Measurements from ENCODE around the gene ANKFY1. TPM values are rescaled to one million over a fixed set of nuclear protein-coding genes. Genes with fewer than 3 reads are reported as not detected.

The ANKFY1 gene
- total RNA-seq, 1 donor from 2014 or later = 53.8 TPM

GRCh38 chr17:4182043-4182442 is 81.7 kb downstream of the ANKFY1 start:
- intact Hi-C loops (cut with micrococcal nuclease) = no loop called here
- peaks cover 61% of the 10 kb centered on the region for H3K36me3 Mint-ChIP-seq (ENCODE audit: low read depth)
- peaks cover 14% of the 10 kb centered on the region for H3K4me1 Mint-ChIP-seq (ENCODE audit: low read depth)
- no peaks in the 10 kb centered on the region for H3K27me3 Mint-ChIP-seq (ENCODE audit: insufficient read depth)
- H3K9me3 Mint-ChIP-seq = no peaks in the 10 kb centered on the region
- no peak overlapping the region for H3K27ac Mint-ChIP-seq
- H3K4me3 Mint-ChIP-seq = no peak overlapping the region
- DNase-seq (ENCODE audit: low spot score) = no peak

- Mint-ChIP-seq H3K36me3 (ENCODE audit: low read depth) (peaks cover 60% of the 10 kb centered on the region), H3K9me3 (no peaks in the 10 kb centered on the region), H3K4me1 (ENCODE audit: low read depth) (peaks cover 27% of the 10 kb centered on the region), H3K27me3 (ENCODE audit: insufficient read depth) (no peaks in the 10 kb centered on the region), H3K27ac (no peak overlapping the region), H3K4me3 (no peak overlapping the region)
- DNase-seq (ENCODE audit: low spot score) = no peak
- intact Hi-C loops (cut with micrococcal nuclease) = no loop called here
Measured at GRCh38 chr17:4180791-4181190, 83.0 kb downstream of the ANKFY1 start.

DNA sequence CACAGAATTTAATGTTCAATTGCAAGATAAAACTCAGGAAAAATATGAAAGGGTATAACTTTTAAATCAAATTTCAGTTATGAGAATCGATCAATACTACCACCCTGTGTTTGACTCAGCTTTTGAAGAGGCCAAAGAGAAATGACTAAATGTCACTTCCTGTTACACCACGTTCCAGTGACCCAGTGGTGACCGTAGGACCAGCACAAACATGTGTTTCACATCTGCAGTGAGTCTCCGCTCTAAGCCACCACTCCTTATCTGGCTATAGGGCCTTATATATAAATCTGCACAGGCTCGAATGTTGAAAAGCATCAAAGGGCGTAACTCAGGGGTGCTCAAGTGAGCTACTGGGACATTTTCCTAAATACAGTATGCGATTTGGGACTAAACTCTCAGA is 84.7 kb downstream of the ANKFY1 start:
- Mint-ChIP-seq H3K4me1 (ENCODE audit: low read depth) (peaks cover 44% of the 10 kb centered on the region), H3K9me3 (no peaks in the 10 kb centered on the region), H3K27me3 (ENCODE audit: insufficient read depth) (no peaks in the 10 kb centered on the region), H3K27ac (no peak overlapping the region), H3K36me3 (ENCODE audit: low read depth) (peaks cover 66% of the 10 kb centered on the region), H3K4me3 (no peak overlapping the region)
- intact Hi-C loops (cut with micrococcal nuclease) = no loop called here
- no peak for DNase-seq (ENCODE audit: low spot score)

DNA sequence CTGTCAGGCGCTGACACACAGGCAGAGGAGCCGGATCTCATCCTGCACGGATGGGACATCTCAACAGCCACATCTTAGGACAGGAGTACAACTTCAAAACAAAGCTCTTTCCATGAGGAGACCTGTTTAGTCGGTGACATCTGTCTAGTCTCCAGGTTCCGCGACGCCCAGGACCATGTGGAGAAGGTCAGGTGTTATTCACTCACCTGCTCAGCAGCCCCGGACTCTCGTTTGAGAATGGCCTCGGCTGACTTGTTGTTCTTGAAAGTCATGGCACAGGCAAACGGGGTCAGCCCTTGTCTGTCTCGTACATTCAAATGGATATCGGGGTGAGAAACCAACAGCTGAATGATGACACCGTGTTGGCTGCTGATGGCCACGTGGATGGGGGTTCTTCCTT is 85.1 kb downstream of the ANKFY1 start:
- no peak overlapping the region for H3K27ac Mint-ChIP-seq
- no peaks in the 10 kb centered on the region for H3K27me3 Mint-ChIP-seq (ENCODE audit: insufficient read depth)
- peaks cover 47% of the 10 kb centered on the region for H3K4me1 Mint-ChIP-seq (ENCODE audit: low read depth)
- H3K9me3 Mint-ChIP-seq = no peaks in the 10 kb centered on the region
- H3K36me3 Mint-ChIP-seq (ENCODE audit: low read depth) = peaks cover 66% of the 10 kb centered on the region
- no peak overlapping the region for H3K4me3 Mint-ChIP-seq
- no peak for DNase-seq (ENCODE audit: low spot score)
- intact Hi-C loops (cut with micrococcal nuclease) = no loop called here

DNA sequence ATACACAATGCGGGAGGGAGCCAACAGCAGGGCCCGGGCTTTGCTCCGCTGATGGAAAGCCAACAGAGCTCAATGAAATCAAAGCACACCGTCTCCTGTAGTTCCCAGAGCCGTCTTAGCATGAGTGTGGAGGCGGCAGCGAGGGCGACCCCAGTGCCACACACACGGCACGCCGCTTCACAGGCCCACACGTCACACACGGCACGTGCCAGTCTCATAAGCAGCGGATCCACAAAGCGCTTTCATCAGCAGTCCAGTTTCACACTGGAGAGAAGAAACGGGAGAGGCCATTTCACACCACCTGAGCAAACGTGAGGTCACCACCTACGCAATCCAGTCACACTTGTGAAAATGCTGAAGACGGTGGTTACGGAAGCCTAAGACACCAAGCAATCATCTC is 86.0 kb downstream of the ANKFY1 start:
- H3K27ac Mint-ChIP-seq = peak overlapping the region; percentile 93
- intact Hi-C loops (cut with micrococcal nuclease) = no loop called here
- H3K27me3 Mint-ChIP-seq (ENCODE audit: insufficient read depth) = no peaks in the 10 kb centered on the region
- peaks cover 61% of the 10 kb centered on the region for H3K36me3 Mint-ChIP-seq (ENCODE audit: low read depth)
- no peaks in the 10 kb centered on the region for H3K9me3 Mint-ChIP-seq
- H3K4me1 Mint-ChIP-seq (ENCODE audit: low read depth) = peaks cover 47% of the 10 kb centered on the region
- no peak for DNase-seq (ENCODE audit: low spot score)
- no peak overlapping the region for H3K4me3 Mint-ChIP-seq

DNA sequence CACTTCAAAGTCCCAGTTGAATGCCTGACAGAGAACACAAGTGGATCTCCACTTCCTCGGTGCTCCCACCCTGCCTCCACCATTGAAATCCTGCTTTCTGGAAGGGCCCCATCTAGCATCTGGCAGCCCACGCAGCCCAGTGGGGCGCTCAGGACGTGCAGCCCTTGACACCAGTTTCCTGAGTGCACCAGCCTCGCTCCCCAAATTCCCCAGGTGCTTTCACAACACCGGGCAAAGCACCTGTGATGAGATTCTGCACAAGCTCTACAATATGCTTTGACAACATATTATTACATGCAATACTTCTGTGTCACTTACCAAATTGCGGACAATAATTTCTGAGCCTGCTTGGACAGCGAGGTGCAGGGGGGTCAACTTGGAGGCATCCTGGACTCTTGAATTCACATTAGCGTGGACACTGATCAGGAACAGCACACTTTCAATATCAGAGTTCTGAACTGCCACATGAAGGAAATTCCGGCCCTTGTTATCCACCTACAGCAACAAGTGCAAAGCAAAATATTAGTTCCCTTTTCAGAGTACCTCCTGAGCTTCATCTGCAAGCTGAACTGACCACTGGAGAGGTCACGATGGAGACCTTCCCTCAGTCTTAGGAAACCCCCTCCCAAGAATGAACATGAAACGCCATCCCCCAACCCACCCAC is 86.8 kb downstream of the ANKFY1 start:
- peak; percentile 11 for DNase-seq (ENCODE audit: low spot score)
- no peaks in the 10 kb centered on the region for H3K9me3 Mint-ChIP-seq
- peak overlapping the region; percentile 67 for H3K4me3 Mint-ChIP-seq
- intact Hi-C loops (cut with micrococcal nuclease) = loop anchor here (1.0 kb wide), 1 partner anchor 34 kb away; the partner anchor contains the start of genes CYB5D2 and ZZEF1
- H3K27ac Mint-ChIP-seq = peak overlapping the region; percentile 93
- peaks cover 47% of the 10 kb centered on the region for H3K4me1 Mint-ChIP-seq (ENCODE audit: low read depth)
- H3K36me3 Mint-ChIP-seq (ENCODE audit: low read depth) = peaks cover 63% of the 10 kb centered on the region
- no peaks in the 10 kb centered on the region for H3K27me3 Mint-ChIP-seq (ENCODE audit: insufficient read depth)

DNA sequence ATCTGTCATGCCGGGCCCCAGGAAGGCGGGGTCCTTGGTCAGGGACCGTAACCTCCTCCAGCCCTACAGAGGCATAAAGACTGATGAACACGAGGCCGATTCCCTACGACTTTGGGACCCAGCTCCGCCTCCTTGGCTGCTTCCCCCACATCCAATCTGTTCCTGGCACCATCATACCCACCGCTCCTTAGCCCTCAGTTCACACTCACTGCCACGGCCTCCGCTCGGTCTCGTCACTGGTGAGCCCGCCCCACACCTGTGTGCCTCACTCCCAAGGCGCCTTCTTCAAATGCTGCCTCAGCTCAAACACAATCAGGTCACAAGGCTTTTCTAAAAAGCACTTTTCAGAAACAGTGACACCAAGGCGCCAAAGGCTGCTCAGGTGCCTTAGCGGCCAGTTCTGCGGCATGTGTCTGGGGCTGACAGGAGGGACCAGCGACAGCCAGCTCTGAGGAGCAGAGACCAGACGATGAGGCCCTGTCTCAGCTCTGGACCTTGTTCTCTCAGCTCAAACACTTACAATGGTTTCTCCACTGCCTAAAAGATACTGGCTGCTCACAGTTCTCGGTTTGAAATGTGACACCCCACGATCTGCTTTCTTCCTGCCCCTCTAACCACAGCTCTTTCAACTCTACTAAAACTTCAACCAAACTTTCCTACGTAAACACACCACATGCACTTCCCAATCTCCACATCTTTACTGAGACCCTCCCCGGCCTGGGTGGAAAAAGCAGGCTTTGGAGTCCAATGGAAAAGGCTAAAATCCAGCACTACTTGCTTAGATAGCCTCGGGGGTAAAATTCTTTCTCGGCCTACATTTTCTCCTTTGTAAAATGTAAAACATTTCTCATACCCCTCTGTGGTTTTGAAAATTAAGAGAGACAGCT is 87.6 kb downstream of the ANKFY1 start:
- peak overlapping the region; percentile 67 for H3K4me3 Mint-ChIP-seq
- H3K27me3 Mint-ChIP-seq (ENCODE audit: insufficient read depth) = no peaks in the 10 kb centered on the region
- peak overlapping the region; percentile 93 for H3K27ac Mint-ChIP-seq
- H3K36me3 Mint-ChIP-seq (ENCODE audit: low read depth) = peaks cover 63% of the 10 kb centered on the region
- peak; percentile 40 for DNase-seq (ENCODE audit: low spot score)
- intact Hi-C loops (cut with micrococcal nuclease) = loop anchor here (1.0 kb wide), 1 partner anchor 33 kb away; the partner anchor contains the start of genes CYB5D2 and ZZEF1
- peaks cover 47% of the 10 kb centered on the region for H3K4me1 Mint-ChIP-seq (ENCODE audit: low read depth)
- no peaks in the 10 kb centered on the region for H3K9me3 Mint-ChIP-seq

DNA sequence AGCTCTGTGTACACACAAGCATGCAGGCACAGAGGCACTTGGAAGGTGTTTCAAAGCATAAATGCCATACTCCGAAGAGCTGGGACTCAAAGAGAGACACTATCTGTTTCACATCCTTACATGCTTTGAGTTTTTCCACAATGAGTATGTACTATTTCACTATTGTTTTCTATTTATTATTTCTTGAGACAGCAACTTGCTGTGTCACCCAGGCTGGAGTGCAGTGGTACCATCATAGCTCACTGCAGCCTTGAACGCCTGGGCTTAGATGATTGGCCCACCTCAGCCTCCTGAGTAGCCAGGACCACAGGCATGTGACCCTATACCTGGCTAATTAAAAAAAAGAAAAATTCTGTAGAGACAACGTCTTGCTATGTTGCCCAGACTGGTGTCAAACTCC is 89.2 kb downstream of the ANKFY1 start:
- H3K4me1 Mint-ChIP-seq (ENCODE audit: low read depth) = peaks cover 47% of the 10 kb centered on the region
- no peak for DNase-seq (ENCODE audit: low spot score)
- H3K27me3 Mint-ChIP-seq (ENCODE audit: insufficient read depth) = no peaks in the 10 kb centered on the region
- no peaks in the 10 kb centered on the region for H3K9me3 Mint-ChIP-seq
- H3K36me3 Mint-ChIP-seq (ENCODE audit: low read depth) = peaks cover 67% of the 10 kb centered on the region
- peak overlapping the region; percentile 36 for H3K27ac Mint-ChIP-seq
- peak overlapping the region; percentile 17 for H3K4me3 Mint-ChIP-seq
- intact Hi-C loops (cut with micrococcal nuclease) = no loop called here

DNA sequence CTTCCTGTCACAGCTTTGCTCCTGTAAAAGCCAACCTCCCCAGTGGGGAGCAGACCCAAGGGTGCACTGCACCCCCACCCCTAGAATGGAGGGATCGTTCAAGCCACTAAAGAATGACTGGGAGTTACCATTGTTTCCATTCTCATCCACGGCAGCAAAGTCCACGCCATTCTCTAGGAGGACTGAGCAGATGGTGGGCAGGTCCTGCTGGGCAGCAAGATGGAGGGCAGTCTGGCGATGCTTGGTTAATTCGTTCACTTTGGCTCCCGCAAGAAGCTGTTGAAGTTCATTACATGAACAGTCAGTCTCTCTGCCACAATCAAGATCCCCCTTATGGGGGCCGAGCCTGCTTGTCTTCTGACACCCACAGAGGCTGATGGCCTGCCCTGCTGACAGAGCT is 90.0 kb downstream of the ANKFY1 start:
- Mint-ChIP-seq H3K4me1 (ENCODE audit: low read depth) (peaks cover 47% of the 10 kb centered on the region), H3K9me3 (no peaks in the 10 kb centered on the region), H3K27me3 (ENCODE audit: insufficient read depth) (no peaks in the 10 kb centered on the region), H3K4me3 (peak overlapping the region; percentile 2), H3K36me3 (ENCODE audit: low read depth) (peaks cover 67% of the 10 kb centered on the region), H3K27ac (peak overlapping the region; percentile 36)
- DNase-seq (ENCODE audit: low spot score) = no peak
- intact Hi-C loops (cut with micrococcal nuclease) = no loop called here

- Mint-ChIP-seq H3K36me3 (ENCODE audit: low read depth) (peaks cover 58% of the 10 kb centered on the region), H3K27ac (no peak overlapping the region), H3K9me3 (no peaks in the 10 kb centered on the region), H3K4me1 (ENCODE audit: low read depth) (peaks cover 40% of the 10 kb centered on the region), H3K27me3 (ENCODE audit: insufficient read depth) (no peaks in the 10 kb centered on the region), H3K4me3 (no peak overlapping the region)
- intact Hi-C loops (cut with micrococcal nuclease) = no loop called here
- no peak for DNase-seq (ENCODE audit: low spot score)
Measured at GRCh38 chr17:4172356-4172755, 91.4 kb downstream of the ANKFY1 start.

DNA sequence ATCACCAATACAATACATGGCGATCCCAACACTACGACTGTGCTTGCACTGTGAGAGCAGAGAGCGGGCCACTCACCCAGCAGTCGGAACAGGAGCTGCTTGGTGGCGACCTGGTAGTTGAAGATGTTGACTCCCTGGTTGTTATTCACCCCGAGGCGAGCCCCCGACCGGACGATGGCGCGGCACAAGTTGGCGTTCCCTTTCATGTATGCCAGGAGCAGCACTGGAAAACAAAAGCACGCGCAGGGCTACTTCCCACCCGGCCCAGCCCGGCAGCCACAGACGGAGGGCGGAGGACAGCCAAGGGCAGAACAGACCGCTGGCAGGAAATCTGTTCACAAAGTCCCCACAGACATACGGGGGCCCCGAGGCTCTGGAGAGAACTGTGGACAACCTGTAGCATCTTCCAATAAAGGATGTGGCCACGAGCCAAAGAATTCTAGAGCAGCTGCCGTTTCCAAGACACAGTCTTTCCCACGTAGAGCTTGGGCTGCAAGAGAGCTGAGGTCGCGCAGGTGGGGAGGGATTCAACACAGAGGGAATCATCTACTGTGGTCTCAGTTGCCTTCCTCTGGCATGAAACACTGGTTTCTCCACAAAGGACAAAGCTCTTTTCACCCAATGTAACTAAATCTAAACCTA is 93.0 kb downstream of the ANKFY1 start:
- Mint-ChIP-seq H3K27ac (no peak overlapping the region), H3K4me1 (ENCODE audit: low read depth) (peaks cover 25% of the 10 kb centered on the region), H3K27me3 (ENCODE audit: insufficient read depth) (no peaks in the 10 kb centered on the region), H3K9me3 (no peaks in the 10 kb centered on the region), H3K4me3 (no peak overlapping the region), H3K36me3 (ENCODE audit: low read depth) (peaks cover 59% of the 10 kb centered on the region)
- intact Hi-C loops (cut with micrococcal nuclease) = no loop called here
- no peak for DNase-seq (ENCODE audit: low spot score)

DNA sequence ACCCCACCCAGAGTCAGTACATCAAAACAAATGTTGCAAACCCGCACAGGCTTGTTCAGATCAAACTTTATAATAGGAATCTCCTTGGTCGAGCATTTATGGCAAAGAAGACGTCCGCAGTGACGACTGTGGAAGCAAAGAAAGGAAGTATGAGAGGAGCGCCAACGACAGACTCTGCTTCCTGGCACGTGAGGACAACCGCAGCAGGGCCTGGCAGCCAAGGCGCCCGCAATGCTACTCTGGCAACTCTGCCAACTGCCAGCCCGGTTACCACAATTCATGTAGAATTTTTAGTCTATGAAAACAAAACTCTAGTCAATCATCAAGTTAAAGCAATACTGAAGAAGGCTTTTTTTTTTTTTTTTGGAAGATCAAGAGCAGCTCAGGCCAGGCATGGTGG is 96.0 kb downstream of the ANKFY1 start:
- Mint-ChIP-seq H3K36me3 (ENCODE audit: low read depth) (peaks cover 50% of the 10 kb centered on the region), H3K27ac (no peak overlapping the region), H3K4me1 (ENCODE audit: low read depth) (peaks cover 7% of the 10 kb centered on the region), H3K9me3 (no peaks in the 10 kb centered on the region), H3K27me3 (ENCODE audit: insufficient read depth) (no peaks in the 10 kb centered on the region), H3K4me3 (no peak overlapping the region)
- intact Hi-C loops (cut with micrococcal nuclease) = no loop called here
- DNase-seq (ENCODE audit: low spot score) = no peak

GRCh38 chr17:4166419-4166818 is 97.4 kb downstream of the ANKFY1 start:
- Mint-ChIP-seq H3K4me1 (ENCODE audit: low read depth) (peaks cover 20% of the 10 kb centered on the region), H3K9me3 (no peaks in the 10 kb centered on the region), H3K27ac (no peak overlapping the region), H3K4me3 (no peak overlapping the region), H3K36me3 (ENCODE audit: low read depth) (peaks cover 43% of the 10 kb centered on the region), H3K27me3 (ENCODE audit: insufficient read depth) (no peaks in the 10 kb centered on the region)
- no peak for DNase-seq (ENCODE audit: low spot score)
- intact Hi-C loops (cut with micrococcal nuclease) = no loop called here
